ENCODE measurements around the gene DOCK2. TPM values are rescaled to one million over a fixed set of nuclear protein-coding genes. Genes with fewer than 3 reads are reported as not detected.

Gene DOCK2
- polyA plus RNA-seq, 1 of the 3 experiments (the other 2 are of a cell fraction): 3.8 TPM

- Histone ChIP-seq H3K9me2 (no peaks in the 10 kb centered on the region), H3K4me1 (ENCODE audit: control insufficient read depth in 1 of 2, insufficient read depth in 2 of 2, low read depth in 1 of 2, low read length in 1 of 2) (peaks cover 0 to 12% of the 10 kb centered on the region in 2 experiments; a peak in 2 of 4 replicates), H3K79me2 (ENCODE audit: insufficient read depth) (no peaks in the 10 kb centered on the region), H4K20me1 (ENCODE audit: insufficient read depth) (no peaks in the 10 kb centered on the region), H3K36me3 (replicated peaks in 1 of 2; ENCODE audit: control insufficient read depth in 1 of 2, insufficient read depth in 2 of 2, low read length in 1 of 2) (no peaks in the 10 kb centered on the region), H3K9ac (no peak overlapping the region), H3K4me3 (ENCODE audit: low read depth in 2 of 2, low read length in 1 of 2) (no peak overlapping the region), H3K4me2 (no peak overlapping the region), H2AFZ (ENCODE audit: low read depth) (no peak overlapping the region), H3K27me3 (ENCODE audit: insufficient read depth) (no peaks in the 10 kb centered on the region), H3K9me3 (no peaks in the 10 kb centered on the region), H3F3A (replicated peaks; ENCODE audit: insufficient read depth) (peaks cover 19% of the 10 kb centered on the region), H3K27ac (ENCODE audit: low read depth in 2 of 2, low read length in 1 of 2) (peak overlapping the region in 1 of 2 experiments; percentile 42; a peak in 1 of 4 replicates)
- TF ChIP-seq YY1 (IDR thresholded peaks at IDR 0.05; ENCODE audit: low read depth): no peak
- TF ChIP-seq MAX (IDR thresholded peaks at IDR 0.05; ENCODE audit: low read depth): no peak
- TF ChIP-seq GABPA (IDR thresholded peaks at IDR 0.05; ENCODE audit: low read depth): no peak
- TF ChIP-seq ZBTB33 (IDR thresholded peaks at IDR 0.05; ENCODE audit: borderline replicate concordance, low read depth): no peak
- no peak for TF ChIP-seq TCF12 (IDR thresholded peaks at IDR 0.05)
- TF ChIP-seq RAD21 (IDR thresholded peaks at IDR 0.05; ENCODE audit: low read length): no peak
- no peak for TF ChIP-seq REST (IDR thresholded peaks at IDR 0.05; ENCODE audit: low read depth, low read length)
- TF ChIP-seq JUND (IDR thresholded peaks at IDR 0.05): no peak
- no peak for TF ChIP-seq RXRA (IDR thresholded peaks at IDR 0.05; ENCODE audit: borderline replicate concordance, low read depth)
- TF ChIP-seq TAF1 (IDR thresholded peaks at IDR 0.05; ENCODE audit: borderline replicate concordance, low read depth, low read length): no peak
- TF ChIP-seq USF1 (IDR thresholded peaks at IDR 0.05; ENCODE audit: borderline replicate concordance, low read depth): no peak
- no peak for TF ChIP-seq RFX5 (IDR thresholded peaks at IDR 0.05; ENCODE audit: low read length)
- no peak for TF ChIP-seq NFIC (IDR thresholded peaks at IDR 0.05; ENCODE audit: borderline replicate concordance)
- TF ChIP-seq FOSL2 (IDR thresholded peaks at IDR 0.05; ENCODE audit: borderline replicate concordance, low read depth): no peak
- WGBS (ENCODE audit: low lambda C conversion rate): 90% methylated on average over 7 of the region's 10 CpGs
- ChIA-PET POLR2A (no interaction called here), CTCF (no interaction called here)
- no peak for DNase-seq
Observed at GRCh38 chr5:169756071-169756765, 119.1 kb downstream of the DOCK2 start.

Data from SK-N-SH (cell line).